Measurements from ENCODE around the gene NRTN.

The NRTN gene

DNA sequence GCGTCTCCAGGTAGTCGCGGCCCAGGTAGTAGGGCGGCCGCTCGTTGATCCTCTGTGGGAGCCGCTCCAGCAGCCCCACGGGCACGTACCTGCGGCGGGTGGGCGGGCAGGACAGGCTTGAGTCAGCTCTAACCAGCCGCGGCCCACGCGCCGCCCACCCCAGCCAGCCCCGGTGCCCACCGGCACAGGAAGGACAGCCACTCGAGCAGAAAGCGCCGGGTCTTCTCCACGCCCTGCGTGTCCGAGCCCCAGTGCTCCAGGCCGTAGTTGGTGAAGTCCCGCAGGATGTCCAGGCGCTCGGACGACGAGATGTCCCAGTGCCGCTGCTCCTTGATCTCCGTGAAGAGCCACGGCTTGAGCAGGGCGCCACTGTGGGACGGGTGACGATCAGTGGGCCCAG lies 19.4 kb upstream of the NRTN start:
- TF ChIP-seq, protein P1, sequence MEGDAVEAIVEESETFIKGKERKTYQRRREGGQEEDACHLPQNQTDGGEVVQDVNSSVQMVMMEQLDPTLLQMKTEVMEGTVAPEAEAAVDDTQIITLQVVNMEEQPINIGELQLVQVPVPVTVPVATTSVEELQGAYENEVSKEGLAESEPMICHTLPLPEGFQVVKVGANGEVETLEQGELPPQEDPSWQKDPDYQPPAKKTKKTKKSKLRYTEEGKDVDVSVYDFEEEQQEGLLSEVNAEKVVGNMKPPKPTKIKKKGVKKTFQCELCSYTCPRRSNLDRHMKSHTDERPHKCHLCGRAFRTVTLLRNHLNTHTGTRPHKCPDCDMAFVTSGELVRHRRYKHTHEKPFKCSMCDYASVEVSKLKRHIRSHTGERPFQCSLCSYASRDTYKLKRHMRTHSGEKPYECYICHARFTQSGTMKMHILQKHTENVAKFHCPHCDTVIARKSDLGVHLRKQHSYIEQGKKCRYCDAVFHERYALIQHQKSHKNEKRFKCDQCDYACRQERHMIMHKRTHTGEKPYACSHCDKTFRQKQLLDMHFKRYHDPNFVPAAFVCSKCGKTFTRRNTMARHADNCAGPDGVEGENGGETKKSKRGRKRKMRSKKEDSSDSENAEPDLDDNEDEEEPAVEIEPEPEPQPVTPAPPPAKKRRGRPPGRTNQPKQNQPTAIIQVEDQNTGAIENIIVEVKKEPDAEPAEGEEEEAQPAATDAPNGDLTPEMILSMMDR (IDR thresholded peaks at IDR 0.05; ENCODE audit: low read depth, low read length) = no peak
- no peak for DNase-seq (ENCODE audit: low read depth, low spot score)
- H3K4me3 ChIP-seq (ENCODE audit: low read depth, low read length) = no peak overlapping the region
- in situ Hi-C loops (cut with HindIII; ENCODE audit: low sequenced_read_pairs) = no loop called here

DNA sequence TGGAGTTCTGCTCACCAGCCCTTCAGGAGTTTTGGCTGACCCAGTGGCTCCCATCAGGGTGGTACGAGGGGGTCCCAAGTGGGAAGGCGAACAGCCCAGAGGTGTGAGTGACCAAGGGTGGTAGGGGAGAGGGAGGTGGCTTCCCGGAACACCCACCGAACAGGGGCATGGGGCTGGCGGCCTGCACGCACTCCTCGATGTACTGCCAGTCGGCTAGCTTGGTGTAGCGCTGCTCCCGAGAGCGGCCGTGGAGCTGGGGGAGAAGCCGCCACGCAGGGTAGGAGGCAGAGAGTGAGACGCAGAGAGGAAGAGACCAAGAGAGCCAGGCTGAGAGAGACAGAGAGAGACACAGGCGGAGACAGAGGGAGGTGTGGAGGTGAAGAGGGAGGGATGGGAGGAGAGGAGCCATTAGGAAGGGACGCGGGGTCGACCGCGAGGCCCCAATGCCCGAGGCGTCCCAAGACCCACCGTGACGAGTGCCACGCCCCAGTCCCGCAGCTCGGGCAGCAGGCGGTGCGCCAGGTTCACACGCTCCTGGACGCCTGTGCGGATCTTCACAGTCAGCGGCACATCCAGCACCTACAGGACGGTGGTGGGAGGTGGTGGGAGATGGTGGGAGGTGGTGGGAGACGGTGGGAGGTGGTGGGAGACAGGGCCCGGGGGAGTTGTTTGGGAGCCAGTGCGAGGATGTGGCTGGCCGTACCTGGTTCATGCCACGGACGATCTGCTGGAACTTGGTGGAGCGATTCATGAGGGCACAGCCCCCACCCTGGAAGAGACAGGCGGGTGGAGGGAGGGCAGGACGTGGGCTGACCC lies 18.1 kb upstream of the NRTN start:
- H3K4me3 ChIP-seq (ENCODE audit: low read depth, low read length) = no peak overlapping the region
- TF ChIP-seq, protein P1 (IDR thresholded peaks at IDR 0.05; ENCODE audit: low read depth, low read length) = no peak
- no peak for DNase-seq (ENCODE audit: low read depth, low spot score)
- in situ Hi-C loops (cut with HindIII; ENCODE audit: low sequenced_read_pairs) = no loop called here

DNA sequence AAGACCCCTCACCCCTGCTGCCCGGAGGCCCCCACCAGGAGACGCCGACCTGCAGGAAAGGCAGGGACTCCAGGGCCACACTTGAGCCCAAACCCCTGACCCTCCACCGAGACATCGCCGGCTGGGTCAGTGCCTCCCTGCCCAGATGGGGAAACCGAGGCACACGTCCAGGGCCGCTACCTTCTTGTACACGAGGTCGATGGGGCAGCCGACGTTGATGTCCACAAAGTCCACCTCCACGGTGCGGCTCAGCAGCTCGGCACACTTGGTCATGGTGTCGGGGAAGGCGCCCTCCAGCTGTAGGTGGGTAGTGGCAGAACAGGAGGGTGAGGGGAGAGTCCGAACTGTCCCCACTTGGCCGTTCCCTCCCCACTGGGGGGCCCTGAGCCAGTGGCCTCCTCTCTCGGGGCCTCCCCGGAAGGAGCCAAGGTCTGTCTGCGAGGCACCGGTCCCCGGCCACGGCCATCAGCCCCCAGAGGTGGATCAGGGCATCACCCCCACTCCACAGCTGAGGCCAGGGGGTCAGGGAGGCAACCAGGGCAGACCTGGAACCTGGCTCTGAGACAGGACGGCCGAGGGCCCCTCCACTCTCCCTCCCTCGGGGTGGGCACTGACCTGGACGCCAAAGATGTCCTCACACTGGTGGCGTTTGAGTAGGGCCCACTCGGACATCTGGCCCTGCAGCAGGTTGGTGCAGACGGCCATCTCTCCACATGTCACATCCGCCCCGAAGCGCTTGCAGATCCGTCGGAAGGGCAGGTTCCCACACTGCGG lies 17.3 kb upstream of the NRTN start:
- no peak overlapping the region for H3K4me3 ChIP-seq (ENCODE audit: low read depth, low read length)
- TF ChIP-seq, protein P1 (IDR thresholded peaks at IDR 0.05; ENCODE audit: low read depth, low read length) = no peak
- in situ Hi-C loops (cut with HindIII; ENCODE audit: low sequenced_read_pairs) = no loop called here
- DNase-seq (ENCODE audit: low read depth, low spot score) = no peak

DNA sequence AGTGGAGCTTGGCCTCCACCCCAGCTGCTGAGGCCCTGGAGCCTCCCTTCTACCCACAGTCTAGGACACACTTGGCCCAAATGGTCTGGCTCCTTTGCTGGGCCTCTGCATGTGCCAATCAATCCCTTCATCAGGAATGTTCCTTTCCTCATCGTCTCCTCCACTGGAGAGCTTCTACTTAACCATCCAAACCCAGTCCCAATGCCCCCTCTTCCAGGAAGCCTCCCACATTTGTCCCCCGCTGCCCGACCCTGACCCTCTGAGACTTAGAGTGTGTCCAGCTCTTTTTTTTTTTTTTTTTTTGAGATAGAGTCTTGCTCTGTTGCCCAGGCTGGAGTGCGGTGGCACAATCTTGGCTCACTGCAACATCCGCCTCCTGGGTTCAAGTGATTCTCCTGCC lies 16.4 kb upstream of the NRTN start:
- no peak overlapping the region for H3K4me3 ChIP-seq (ENCODE audit: low read depth, low read length)
- DNase-seq (ENCODE audit: low read depth, low spot score) = no peak
- in situ Hi-C loops (cut with HindIII; ENCODE audit: low sequenced_read_pairs) = no loop called here
- TF ChIP-seq, protein P1 (IDR thresholded peaks at IDR 0.05; ENCODE audit: low read depth, low read length) = no peak

DNA sequence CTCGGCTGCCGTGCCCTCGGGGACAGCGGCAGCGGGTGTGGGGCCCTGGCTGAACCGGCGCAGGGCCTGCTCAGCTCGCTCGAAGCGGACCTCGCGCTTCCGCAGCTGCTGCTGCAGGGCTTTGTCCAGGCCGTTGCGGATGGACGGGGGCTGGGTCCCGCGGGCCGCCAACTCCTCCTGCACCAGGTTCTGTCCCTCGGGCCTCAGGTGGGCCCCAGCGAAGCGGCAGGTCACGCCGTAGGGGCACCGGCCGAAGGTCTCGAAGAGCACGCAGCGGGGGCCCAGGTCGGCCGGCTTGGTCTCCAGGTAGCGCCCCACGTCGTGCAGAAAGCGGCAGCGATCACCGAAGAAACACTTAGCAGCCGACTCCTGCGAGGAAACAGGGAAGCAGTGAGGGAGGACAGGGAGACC lies 15.5 kb upstream of the NRTN start:
- in situ Hi-C loops (cut with HindIII; ENCODE audit: low sequenced_read_pairs) = no loop called here
- TF ChIP-seq, protein P1 (IDR thresholded peaks at IDR 0.05; ENCODE audit: low read depth, low read length) = no peak
- no peak overlapping the region for H3K4me3 ChIP-seq (ENCODE audit: low read depth, low read length)
- DNase-seq (ENCODE audit: low read depth, low spot score) = no peak

DNA sequence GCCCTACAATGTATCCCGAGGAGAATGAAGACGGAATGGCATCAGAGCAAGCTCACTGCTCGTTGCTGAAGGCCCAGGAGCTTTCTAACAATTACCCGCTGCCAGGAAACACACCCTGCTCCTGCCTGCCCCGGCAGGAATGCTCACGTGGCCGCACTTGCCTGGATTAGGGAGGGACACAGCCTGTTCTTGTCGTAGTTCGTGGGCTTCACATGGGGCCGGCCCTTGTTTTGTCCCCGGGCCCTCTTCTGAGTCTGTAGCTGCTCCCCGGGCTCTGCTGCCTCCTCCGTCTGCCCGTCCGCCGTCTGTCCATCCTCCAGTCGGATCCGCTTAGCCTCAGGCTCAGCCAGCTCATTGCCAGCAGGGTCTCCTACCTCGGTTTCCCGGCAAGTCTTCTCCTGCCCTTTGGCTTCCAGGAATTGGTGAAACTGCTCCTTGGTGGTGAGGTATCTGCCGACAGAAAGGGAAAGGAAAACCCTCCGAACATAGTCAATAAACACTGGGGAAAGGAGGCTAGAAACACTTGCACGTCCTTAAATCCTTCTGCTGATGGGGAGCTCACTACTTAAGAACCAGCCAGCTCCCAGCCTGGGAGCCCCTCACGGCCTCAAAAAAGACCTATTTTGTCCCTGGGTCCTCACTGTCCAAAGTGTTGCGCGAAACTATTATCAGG lies 14.8 kb upstream of the NRTN start:
- TF ChIP-seq, protein P1 (IDR thresholded peaks at IDR 0.05; ENCODE audit: low read depth, low read length) = no peak
- no peak for DNase-seq (ENCODE audit: low read depth, low spot score)
- in situ Hi-C loops (cut with HindIII; ENCODE audit: low sequenced_read_pairs) = no loop called here
- H3K4me3 ChIP-seq (ENCODE audit: low read depth, low read length) = peak overlapping the region; percentile 91
